Testis (tissue), 3 donors: Measurements from ENCODE around the gene NUCB1. TPM values are rescaled to one million over a fixed set of nuclear protein-coding genes. Genes with fewer than 3 reads are reported as not detected.

Experiments used
- DNase-seq: peaks from one replicate; pipeline ENCODE4 v3.0.0-alpha.2; 2019
- H3K27ac ChIP-seq, 2 donors: fragments of 200-600 bp; sonication (generic); one replicate each; pipeline ENCODE4 v1.5.1; 2019
- H3K27me3 ChIP-seq: fragments of 200-600 bp; sonication (generic); one replicate; pipeline ENCODE4 v1.5.1; 2019
- H3K36me3 ChIP-seq: fragments of 200-600 bp; sonication (generic); one replicate; pipeline ENCODE4 v1.5.1; 2017; ENCODE audit warnings: low read depth; ENCODE audit errors: missing control alignments
- H3K4me1 ChIP-seq: fragments of 200-600 bp; sonication (generic); one replicate; pipeline ENCODE4 v1.5.1; 2019
- H3K4me3 ChIP-seq, 2 donors: fragments of 200-600 bp; sonication (generic); one replicate each; pipeline ENCODE4 v1.5.1; 2017 to 2019
- H3K9me3 ChIP-seq: fragments of 200-600 bp; sonication (generic); one replicate; pipeline ENCODE4 v1.5.1; 2017
- POLR2A ChIP-seq: fragments of 450-650 bp; IDR thresholded peaks from one replicate; pipeline ENCODE4 v1.6.1; 2017; ENCODE audit warnings: antibody characterized with exemption, mild to moderate bottlenecking, moderate library complexity
- WGBS, 2 donors: methylation state at CpG; one replicate each; pipeline ENCODE4 v1.1.5; 2018; 5-methylcytosine and 5-hydroxymethylcytosine counted together
- intact Hi-C: fragments of 100-400 bp; cut with DNase I; formaldehyde crosslinking; loops from one replicate; pipeline ENCODE4 v1.15.1; 2023; ENCODE audit warnings: low total_unique reads
- polyA plus RNA-seq: library from polyadenylated mRNA; stranded (reverse); fragments of 350-450 nt; fragmentation: Illumina TruSeq; extraction: RNeasy Lipid Tissue Mini Kit (QIAGEN cat#74804); gene quantifications from one replicate; pipeline ENCODE4 v1.2.3, GENCODE V29; 2014; ENCODE audit warnings: low read depth, low replicate concordance; ENCODE audit not compliant: insufficient read depth
- small RNA-seq, 2 donors: library from RNA; depleted of rRNA; stranded (forward); fragments of <200 nt; gene quantifications; one replicate each; pipeline ENCODE3, GENCODE V24; 2016
- total RNA-seq, 2 donors: library from RNA; depleted of rRNA; stranded (reverse); fragments of >200 nt; gene quantifications; one replicate each; pipeline ENCODE4 v1.2.3, GENCODE V29; 2016
- TF ChIP-seq, protein P1 (sequence below), 3 experiments: fragments of 450-650 bp in 2 of 3; fragments of 200-600 bp in 1 of 3; sonication (generic) in 1 of 3; IDR thresholded peaks; one replicate each; pipeline ENCODE4 v1.5.1; 2016 to 2019; ENCODE audit warnings: antibody characterized with exemption in 3 of 3, mild to moderate bottlenecking in 2 of 3, moderate library complexity in 1 of 3

The NUCB1 gene
- total and polyA plus RNA-seq, 3 donors from 2014 or later: 136 to 208 (median 139) TPM

DNA sequence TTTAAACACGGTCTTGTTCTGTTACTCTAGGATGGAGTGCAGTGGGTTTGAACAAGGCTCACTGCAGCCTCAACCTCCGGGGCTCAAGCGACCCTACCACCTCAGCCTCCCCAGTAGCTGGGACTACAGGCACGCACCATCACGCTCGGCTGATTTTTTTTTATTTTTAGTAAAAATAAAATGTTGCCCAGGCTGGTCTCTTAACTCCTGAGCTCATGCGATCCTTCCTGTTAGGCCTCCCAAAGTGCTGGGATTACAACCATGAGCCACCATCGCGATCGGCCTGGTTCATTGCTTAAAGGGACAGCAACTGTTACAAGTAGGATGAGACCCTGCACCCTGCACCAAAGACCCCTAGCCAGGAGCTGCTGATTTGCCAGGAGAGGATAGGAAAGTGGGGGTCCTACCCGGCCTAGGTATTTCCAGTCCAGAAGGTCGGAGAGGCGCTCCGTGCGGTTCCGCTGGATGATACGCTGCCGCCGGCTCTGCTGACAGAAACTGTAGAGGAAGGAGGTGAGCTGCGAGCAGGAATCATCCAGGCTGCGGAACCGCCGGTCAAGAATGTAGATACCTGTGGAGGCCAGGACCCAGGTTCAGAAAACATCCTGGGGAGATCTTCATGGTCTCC, 70.1 kb downstream of the NUCB1 start:
- WGBS, 2 donors: 57 to 79% methylated on average over 18 to 23 of the region's 23 CpGs
- no peak overlapping the region for H3K27ac ChIP-seq
- intact Hi-C loops: loop anchor here (10.0 kb wide), 1 partner anchor 175 kb away; no protein-coding TSS in a partner anchor
- no peaks in the 10 kb centered on the region for H3K36me3 ChIP-seq
- H3K4me3 ChIP-seq: peak overlapping the region in 1 of 2 donors; percentile 7
- no peaks in the 10 kb centered on the region for H3K27me3 ChIP-seq
- H3K9me3 ChIP-seq: no peaks in the 10 kb centered on the region
- H3K4me1 ChIP-seq: peaks cover 8% of the 10 kb centered on the region
- DNase-seq: no peak
- no peak for TF ChIP-seq POLR2A
- TF ChIP-seq, protein P1, sequence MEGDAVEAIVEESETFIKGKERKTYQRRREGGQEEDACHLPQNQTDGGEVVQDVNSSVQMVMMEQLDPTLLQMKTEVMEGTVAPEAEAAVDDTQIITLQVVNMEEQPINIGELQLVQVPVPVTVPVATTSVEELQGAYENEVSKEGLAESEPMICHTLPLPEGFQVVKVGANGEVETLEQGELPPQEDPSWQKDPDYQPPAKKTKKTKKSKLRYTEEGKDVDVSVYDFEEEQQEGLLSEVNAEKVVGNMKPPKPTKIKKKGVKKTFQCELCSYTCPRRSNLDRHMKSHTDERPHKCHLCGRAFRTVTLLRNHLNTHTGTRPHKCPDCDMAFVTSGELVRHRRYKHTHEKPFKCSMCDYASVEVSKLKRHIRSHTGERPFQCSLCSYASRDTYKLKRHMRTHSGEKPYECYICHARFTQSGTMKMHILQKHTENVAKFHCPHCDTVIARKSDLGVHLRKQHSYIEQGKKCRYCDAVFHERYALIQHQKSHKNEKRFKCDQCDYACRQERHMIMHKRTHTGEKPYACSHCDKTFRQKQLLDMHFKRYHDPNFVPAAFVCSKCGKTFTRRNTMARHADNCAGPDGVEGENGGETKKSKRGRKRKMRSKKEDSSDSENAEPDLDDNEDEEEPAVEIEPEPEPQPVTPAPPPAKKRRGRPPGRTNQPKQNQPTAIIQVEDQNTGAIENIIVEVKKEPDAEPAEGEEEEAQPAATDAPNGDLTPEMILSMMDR (IDR thresholded peaks at IDR 0.05): no peak

DNA sequence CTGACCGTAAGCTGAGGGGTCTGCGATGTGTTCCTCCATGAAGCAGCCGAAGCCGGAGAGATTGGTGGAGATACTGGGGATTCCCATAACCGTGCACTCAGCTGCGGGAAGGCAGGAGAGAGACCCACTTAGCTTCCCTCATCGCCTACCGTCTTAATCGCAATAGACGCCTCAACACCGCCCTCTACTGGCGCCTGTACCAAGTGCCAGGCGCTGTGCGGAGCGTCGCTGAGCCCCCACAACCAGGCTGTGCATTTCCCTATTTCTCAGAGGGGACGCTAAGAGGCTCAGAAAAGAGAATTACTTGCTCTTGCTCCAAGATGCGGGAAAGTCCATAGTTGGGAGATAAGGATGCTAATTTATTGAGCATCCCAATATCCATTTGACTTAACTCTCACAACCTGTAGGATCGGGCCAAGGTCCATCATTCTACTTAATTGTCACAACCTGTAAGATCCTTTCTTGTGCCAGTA, 70.8 kb downstream of the NUCB1 start:
- TF ChIP-seq, protein P1 (IDR thresholded peaks at IDR 0.05): peak; percentile 67 to 85 (median 85)
- TF ChIP-seq POLR2A: no peak
- intact Hi-C loops: loop anchor here (10.0 kb wide), 1 partner anchor 176 kb away; no protein-coding TSS in a partner anchor

More for the DNA sequence above, 70.8 kb downstream of the NUCB1 start:
- Histone ChIP-seq H3K4me1 (peaks cover 6% of the 10 kb centered on the region), H3K36me3 (no peaks in the 10 kb centered on the region), H3K27me3 (no peaks in the 10 kb centered on the region), H3K27ac (no peak overlapping the region), H3K4me3 (peak overlapping the region in 1 of 2 donors; percentile 7), H3K9me3 (no peaks in the 10 kb centered on the region)
- peak; percentile 91 for DNase-seq
- WGBS, 2 donors: 17 to 18% methylated on average over 18 to 19 of the region's 19 CpGs

Small RNA genes lying within 50 kb of the gene (small RNA-seq; reads per million reads assigned to genes)
- 0 reads per million in 2 donors for gene AC026803.1

Other genes with a start within 250 kb of the NUCB1 start
- 1 to 10 TPM; 1.6 to 4.3 TPM for gene NTN5, start 227.3 kb upstream of the NUCB1 start, total RNA-seq
- gene NTN5, start 227.3 kb upstream of the NUCB1 start, polyA plus RNA-seq: 0.87 TPM
- under 1 TPM; 0.12 to 0.47 TPM for gene FUT2, start 204.3 kb upstream of the NUCB1 start, total RNA-seq
- gene FUT2, start 204.3 kb upstream of the NUCB1 start, polyA plus RNA-seq: 0.20 TPM
- 10 to 100 TPM; 21.8 TPM for gene MAMSTR, start 180.6 kb upstream of the NUCB1 start, total RNA-seq
- 15.0 TPM for gene MAMSTR, start 180.6 kb upstream of the NUCB1 start, polyA plus RNA-seq
- gene RASIP1, start 159.7 kb upstream of the NUCB1 start, total RNA-seq: 10 to 100 TPM; 11.2 to 21.4 TPM
- gene RASIP1, start 159.7 kb upstream of the NUCB1 start, polyA plus RNA-seq: 8.8 TPM
- gene IZUMO1, start 153.4 kb upstream of the NUCB1 start, total RNA-seq: 10 to 100 TPM; 10.5 to 28.9 TPM
- 32.8 TPM for gene IZUMO1, start 153.4 kb upstream of the NUCB1 start, polyA plus RNA-seq
- 1 to 10 TPM; 2.0 to 3.6 TPM for gene FUT1, start 147.7 kb upstream of the NUCB1 start, total RNA-seq
- 5.1 TPM for gene FUT1, start 147.7 kb upstream of the NUCB1 start, polyA plus RNA-seq
- gene FGF21, start 144.8 kb upstream of the NUCB1 start, total RNA-seq: not detected
- not detected for gene FGF21, start 144.8 kb upstream of the NUCB1 start, polyA plus RNA-seq
- gene BCAT2, start 89.3 kb upstream of the NUCB1 start, total RNA-seq: 10 to 100 TPM; 58.5 to 67.4 TPM
- 38.0 TPM for gene BCAT2, start 89.3 kb upstream of the NUCB1 start, polyA plus RNA-seq
- 10 to 100 TPM in 1 of 2 donors, 1 to 10 TPM in 1; 5.6 to 11.9 TPM for gene HSD17B14, start 63.8 kb upstream of the NUCB1 start, total RNA-seq
- gene HSD17B14, start 63.8 kb upstream of the NUCB1 start, polyA plus RNA-seq: 8.8 TPM
- gene PLEKHA4, start 31.7 kb upstream of the NUCB1 start, total RNA-seq: 10 to 100 TPM; 12.8 to 22.3 TPM
- 19.9 TPM for gene PLEKHA4, start 31.7 kb upstream of the NUCB1 start, polyA plus RNA-seq
- gene PPP1R15A, start 27.9 kb upstream of the NUCB1 start, total RNA-seq: 10 to 100 TPM; 37.2 to 40.9 TPM
- gene PPP1R15A, start 27.9 kb upstream of the NUCB1 start, polyA plus RNA-seq: 48.3 TPM
- 10 to 100 TPM; 24.5 to 55.2 TPM for gene TULP2, start 1.6 kb upstream of the NUCB1 start, total RNA-seq
- 72.6 TPM for gene TULP2, start 1.6 kb upstream of the NUCB1 start, polyA plus RNA-seq
- gene DHDH, start 33.4 kb downstream of the NUCB1 start, total RNA-seq: 1 to 10 TPM; 2.3 to 2.4 TPM
- gene DHDH, start 33.4 kb downstream of the NUCB1 start, polyA plus RNA-seq: 3.1 TPM
- 10 to 100 TPM; 50.1 to 52.1 TPM for gene BAX, start 54.6 kb downstream of the NUCB1 start, total RNA-seq
- gene BAX, start 54.6 kb downstream of the NUCB1 start, polyA plus RNA-seq: 48.7 TPM
- 100 to 1,000 TPM; 746 to 935 TPM for gene FTL, start 65.0 kb downstream of the NUCB1 start, total RNA-seq
- 1,424 TPM for gene FTL, start 65.0 kb downstream of the NUCB1 start, polyA plus RNA-seq
- 10 to 100 TPM; 21.1 to 23.6 TPM for gene GYS1, start 93.0 kb downstream of the NUCB1 start, total RNA-seq
- 13.8 TPM for gene GYS1, start 93.0 kb downstream of the NUCB1 start, polyA plus RNA-seq
- gene RUVBL2, start 93.6 kb downstream of the NUCB1 start, total RNA-seq: 100 to 1,000 TPM; 299 to 395 TPM
- 528 TPM for gene RUVBL2, start 93.6 kb downstream of the NUCB1 start, polyA plus RNA-seq
- 10 to 100 TPM in 1 of 2 donors, 1 to 10 TPM in 1; 5.5 to 13.9 TPM for gene LHB, start 116.8 kb downstream of the NUCB1 start, total RNA-seq
- 4.4 TPM for gene LHB, start 116.8 kb downstream of the NUCB1 start, polyA plus RNA-seq
- not detected for gene CGB3, start 124.0 kb downstream of the NUCB1 start, total RNA-seq
- gene CGB3, start 124.0 kb downstream of the NUCB1 start, polyA plus RNA-seq: not detected
- 1 to 10 TPM in 1 of 2 donors, under 1 TPM in 1; 0.99 to 3.6 TPM for gene CGB2, start 131.6 kb downstream of the NUCB1 start, total RNA-seq
- 2.5 TPM for gene CGB2, start 131.6 kb downstream of the NUCB1 start, polyA plus RNA-seq
- 1 to 10 TPM; 2.3 to 2.9 TPM for gene CGB1, start 136.6 kb downstream of the NUCB1 start, total RNA-seq
- gene CGB1, start 136.6 kb downstream of the NUCB1 start, polyA plus RNA-seq: not detected
- gene CGB5, start 143.5 kb downstream of the NUCB1 start, total RNA-seq: 1 to 10 TPM in 1 of 2 donors, not detected in 1; 2.4 TPM
- gene CGB5, start 143.5 kb downstream of the NUCB1 start, polyA plus RNA-seq: not detected
- gene CGB8, start 148.8 kb downstream of the NUCB1 start, total RNA-seq: under 1 TPM in 1 of 2 donors, not detected in 1; 0.43 TPM
- not detected for gene CGB8, start 148.8 kb downstream of the NUCB1 start, polyA plus RNA-seq
- gene CGB7, start 157.4 kb downstream of the NUCB1 start, total RNA-seq: 1 to 10 TPM; 3.0 to 3.8 TPM
- gene CGB7, start 157.4 kb downstream of the NUCB1 start, polyA plus RNA-seq: 1.7 TPM
- gene NTF4, start 164.5 kb downstream of the NUCB1 start, total RNA-seq: under 1 TPM; 0.31 to 0.55 TPM
- gene NTF4, start 164.5 kb downstream of the NUCB1 start, polyA plus RNA-seq: 0.49 TPM
- under 1 TPM; 0.25 to 0.39 TPM for gene KCNA7, start 172.4 kb downstream of the NUCB1 start, total RNA-seq
- gene KCNA7, start 172.4 kb downstream of the NUCB1 start, polyA plus RNA-seq: 0.16 TPM
- gene SNRNP70, start 185.1 kb downstream of the NUCB1 start, total RNA-seq: 100 to 1,000 TPM; 422 to 484 TPM
- gene SNRNP70, start 185.1 kb downstream of the NUCB1 start, polyA plus RNA-seq: 184 TPM
- 10 to 100 TPM; 57.6 to 66.2 TPM for gene LIN7B, start 214.1 kb downstream of the NUCB1 start, total RNA-seq
- gene LIN7B, start 214.1 kb downstream of the NUCB1 start, polyA plus RNA-seq: 22.4 TPM
- gene C19orf73, start 218.8 kb downstream of the NUCB1 start, total RNA-seq: 1 to 10 TPM; 4.0 to 8.5 TPM
- 1.5 TPM for gene C19orf73, start 218.8 kb downstream of the NUCB1 start, polyA plus RNA-seq
- 10 to 100 TPM in 1 of 2 donors, 1 to 10 TPM in 1; 9.2 to 13.1 TPM for gene PPFIA3, start 219.2 kb downstream of the NUCB1 start, total RNA-seq
- 8.8 TPM for gene PPFIA3, start 219.2 kb downstream of the NUCB1 start, polyA plus RNA-seq